GM19023 (cell line): Measurements from ENCODE around the gene RPH3AL.
"Not testable (repeated sequence)": the region's sequence is repeated elsewhere in the genome, so short reads cannot be mapped to it uniquely, and the experiment has no call there.

Experiments used
- ATAC-seq: cut with Tn5 transposase; IDR thresholded peaks from one replicate; pipeline ENCODE4 v1.9.1; 2021; ENCODE audit warnings: mild to moderate bottlenecking, moderate library complexity; ENCODE audit not compliant: unreplicated experiment

RPH3AL gene

GRCh38 chr17:246226-246625 lies 106.4 kb downstream of the RPH3AL start:
- no peak for ATAC-seq

GRCh38 chr17:245611-246010 lies 107.0 kb downstream of the RPH3AL start:
- ATAC-seq, result no peak

- no peak for ATAC-seq
Measured at GRCh38 chr17:245020-245419, 107.6 kb downstream of the RPH3AL start.

- ATAC-seq, result not testable (repeated sequence)
Measured at GRCh38 chr17:243924-244323, 108.7 kb downstream of the RPH3AL start.

- ATAC-seq, result no peak
Measured at GRCh38 chr17:238964-239259, 113.7 kb downstream of the RPH3AL start.

- ATAC-seq, result no peak
Measured at GRCh38 chr17:238071-238963, 114.3 kb downstream of the RPH3AL start.

GRCh38 chr17:237406-237955 lies 115.1 kb downstream of the RPH3AL start:
- ATAC-seq, result no peak

GRCh38 chr17:236641-237405 lies 115.8 kb downstream of the RPH3AL start:
- no peak for ATAC-seq

GRCh38 chr17:235831-236640 lies 116.6 kb downstream of the RPH3AL start:
- ATAC-seq, result no peak

GRCh38 chr17:234994-235830 lies 117.4 kb downstream of the RPH3AL start:
- not testable (repeated sequence) for ATAC-seq

GRCh38 chr17:234163-234993 lies 118.2 kb downstream of the RPH3AL start:
- not testable (repeated sequence) for ATAC-seq

- no peak for ATAC-seq
Measured at GRCh38 chr17:233473-233941, 119.1 kb downstream of the RPH3AL start.

GRCh38 chr17:231966-232807 lies 120.4 kb downstream of the RPH3AL start:
- no peak for ATAC-seq

GRCh38 chr17:231191-231965 lies 121.2 kb downstream of the RPH3AL start:
- ATAC-seq, result no peak

GRCh38 chr17:230395-230770 lies 122.2 kb downstream of the RPH3AL start:
- ATAC-seq, result no peak

GRCh38 chr17:229709-230394 lies 122.8 kb downstream of the RPH3AL start:
- ATAC-seq, result no peak
